HCT116 (cell line): Measurements from ENCODE around the gene COL5A3. TPM values are rescaled to one million over a fixed set of nuclear protein-coding genes. Genes with fewer than 3 reads are reported as not detected.

Source experiments
- ATAC-seq: fragments of 200-7000 bp; cut with Tn5 transposase; 2 replicates; pipeline ENCODE4 v1.9.1; 2020; ENCODE audit warnings: mild to moderate bottlenecking, moderate library complexity
- BruUV-seq: library from RNA; stranded (reverse); fragments of 400-500 nt; replicated peaks from 2 replicates; lab custom pipeline; 2021; lab: Mats Ljungman, UMichigan
- CTCF ChIA-PET: fragments of 300-600 bp; sonication (Branson Sonifier 250); formaldehyde crosslinking; loops from one replicate; lab custom pipeline; 2021; ENCODE audit warnings: antibody characterized with exemption; lab: Charles Lee
- POLR2A ChIA-PET: fragments of 300-600, 350-600 bp; sonication (Branson Sonifier 250); formaldehyde crosslinking; loops from one replicate; lab custom pipeline; 2021; ENCODE audit warnings: antibody characterized with exemption; lab: Charles Lee
- RAD21 ChIA-PET, 2 experiments: fragments of 300-600 bp; sonication (Branson Sonifier 250); formaldehyde crosslinking; loops; one replicate each; lab custom pipeline; 2023; ENCODE audit warnings: low total read pairs in 2 of 2; ENCODE audit not compliant: uncharacterized antibody in 2 of 2, unreplicated experiment in 2 of 2, low non-redundant PET in 1 of 2; lab: Charles Lee
- DNase-seq: peaks from one replicate; pipeline ENCODE4 v3.0.0-alpha.2; 2010; ENCODE audit warnings: low read depth, low spot score
- H2AFZ ChIP-seq: fragments of 200-600 bp; shearing (Covaris generic), sonication (generic); 2 replicates; pipeline ENCODE4 v1.6.1; 2017; ENCODE audit warnings: low read depth, mixed run types, mixed read lengths, antibody characterized with exemption, low read length; ENCODE audit not compliant: poor library complexity, severe bottlenecking
- H3K27ac ChIP-seq: 2 replicates; pipeline ENCODE4 v1.5.1; 2012; ENCODE audit warnings: low read depth, low read length
- H3K27me3 ChIP-seq: fragments of 200-600 bp; sonication (generic); 2 replicates; pipeline ENCODE4 v1.6.1; 2016; ENCODE audit warnings: mixed run types, low read length, mixed read lengths; ENCODE audit not compliant: insufficient read depth
- H3K36me3 ChIP-seq, 2 experiments: fragments of 200-500 bp in 1 of 2; fragments of 200-600 bp in 1 of 2; sonication (Bioruptor generic) in 1 of 2; sonication (generic) in 1 of 2; 2 replicates each; pipeline versions ENCODE4 v1.5.1 to v1.6.1; 2014 to 2016; ENCODE audit warnings: low read length in 2 of 2, inconsistent platforms in 1 of 2, mixed read lengths in 1 of 2, mixed run types in 1 of 2; ENCODE audit not compliant: insufficient read depth in 2 of 2, control insufficient read depth in 1 of 2
- H3K4me1 ChIP-seq, 2 experiments: fragments of 200-600 bp in 1 of 2; sonication (generic) in 1 of 2; 2 replicates each; pipeline versions ENCODE4 v1.5.1 to v1.6.1; 2012 to 2017; ENCODE audit warnings: low read length in 2 of 2, inconsistent platforms in 1 of 2, mild to moderate bottlenecking in 1 of 2, mixed read lengths in 1 of 2, mixed run types in 1 of 2, moderate library complexity in 1 of 2; ENCODE audit not compliant: insufficient read depth in 2 of 2, control insufficient read depth in 1 of 2
- H3K4me2 ChIP-seq: fragments of 200-600 bp; sonication (generic); 2 replicates; pipeline ENCODE4 v1.6.1; 2017; ENCODE audit warnings: mixed run types, low read length, mixed read lengths
- H3K4me3 ChIP-seq, 2 experiments: fragments of 200-600 bp in 1 of 2; sonication (generic) in 1 of 2; replicated peaks in 1 of 2; 2 replicates each; pipeline ENCODE4 v1.5.1; 2011 to 2016; ENCODE audit warnings: low read length in 2 of 2, control low read depth in 1 of 2, low read depth in 1 of 2, mild to moderate bottlenecking in 1 of 2, mixed read lengths in 1 of 2, mixed run types in 1 of 2
- H3K79me2 ChIP-seq: fragments of 200-600 bp; sonication (generic); 2 replicates; pipeline ENCODE4 v1.6.1; 2017; ENCODE audit warnings: mild to moderate bottlenecking, mixed run types, low read length, moderate library complexity, mixed read lengths; ENCODE audit not compliant: insufficient read depth
- H3K9ac ChIP-seq: fragments of 200-600 bp; sonication (generic); 2 replicates; pipeline ENCODE4 v1.6.1; 2016; ENCODE audit warnings: low read length, mixed read lengths
- H3K9me2 ChIP-seq: fragments of 200-600 bp; sonication (generic), shearing (Covaris generic); 2 replicates; pipeline ENCODE4 v1.6.1; 2017; ENCODE audit warnings: mixed run types, mild to moderate bottlenecking, moderate library complexity; ENCODE audit not compliant: insufficient read depth
- H3K9me3 ChIP-seq, 2 experiments: fragments of 200-500 bp in 1 of 2; fragments of 200-600 bp in 1 of 2; sonication (Bioruptor generic) in 1 of 2; sonication (generic) in 1 of 2; 2 replicates each; pipeline ENCODE4 v1.6.1; 2014 to 2017; ENCODE audit warnings: low read length in 2 of 2, mixed read lengths in 2 of 2, inconsistent platforms in 1 of 2, low read depth in 1 of 2, mild to moderate bottlenecking in 1 of 2, mixed run types in 1 of 2, moderate library complexity in 1 of 2; ENCODE audit not compliant: control insufficient read depth in 1 of 2, insufficient read depth in 1 of 2
- H4K20me1 ChIP-seq: fragments of 200-600 bp; sonication (generic), shearing (Covaris generic); 2 replicates; pipeline ENCODE4 v1.6.1; 2017; ENCODE audit warnings: mixed run types, mild to moderate bottlenecking, moderate library complexity; ENCODE audit not compliant: insufficient read depth
- CBX3 ChIP-seq: IDR thresholded peaks from 2 replicates; pipeline ENCODE4 v1.6.1; 2012; ENCODE audit warnings: low read depth
- CEBPB ChIP-seq: IDR thresholded peaks from 2 replicates; pipeline ENCODE4 v1.6.1; 2012; ENCODE audit warnings: low read depth
- EGR1 ChIP-seq: IDR thresholded peaks from 2 replicates; pipeline ENCODE4 v1.6.1; 2012; ENCODE audit warnings: low read depth
- ELF1 ChIP-seq: IDR thresholded peaks from 2 replicates; pipeline ENCODE4 v1.6.1; 2012; ENCODE audit warnings: low read depth, borderline replicate concordance
- EZH2 ChIP-seq: fragments of 200-600 bp; sonication (generic); IDR thresholded peaks from 2 replicates; pipeline ENCODE4 v1.6.1; 2017; ENCODE audit warnings: antibody characterized with exemption, mixed run types
- EZH2phosphoT487 ChIP-seq: fragments of 200-600 bp; IDR thresholded peaks from 2 replicates; pipeline ENCODE4 v1.6.1; 2018; ENCODE audit warnings: antibody characterized with exemption, borderline replicate concordance
- JUND ChIP-seq: IDR thresholded peaks from 2 replicates; pipeline ENCODE4 v1.6.1; 2012
- POLR2AphosphoS5 ChIP-seq: IDR thresholded peaks from 2 replicates; pipeline ENCODE4 v1.6.1; 2011; ENCODE audit warnings: mild to moderate bottlenecking, low read depth, low read length, moderate library complexity
- SIN3A ChIP-seq: IDR thresholded peaks from 2 replicates; pipeline ENCODE4 v1.6.1; 2012; ENCODE audit warnings: low read depth
- SP1 ChIP-seq: IDR thresholded peaks from 2 replicates; pipeline ENCODE4 v1.6.1; 2012; ENCODE audit warnings: low read depth
- SRF ChIP-seq: IDR thresholded peaks from 2 replicates; pipeline ENCODE4 v1.6.1; 2012; ENCODE audit warnings: low read depth
- ZFX ChIP-seq: fragments of 450-650 bp; IDR thresholded peaks from 2 replicates; pipeline ENCODE4 v1.6.1; 2017
- ZNF274 ChIP-seq: fragments of 200-500 bp; sonication (Bioruptor generic); IDR thresholded peaks from 2 replicates; pipeline ENCODE4 v1.6.1; 2014; ENCODE audit warnings: mild to moderate bottlenecking, low read depth, low read length, inconsistent platforms
- intact Hi-C: fragments of 100-400 bp; cut with micrococcal nuclease; formaldehyde crosslinking; loops from 2 replicates; pipeline ENCODE4 v1.10.0; 2022
- total RNA-seq: library from RNA; stranded (reverse); gene quantifications from one replicate; pipeline ENCODE4 v1.2.1, GENCODE V29; 2021; ENCODE audit not compliant: unreplicated experiment
- TF ChIP-seq, protein P1 (sequence below): IDR thresholded peaks from 2 replicates; pipeline ENCODE4 v1.6.1; 2012; ENCODE audit warnings: low read depth
- TF ChIP-seq, protein P2 (sequence below): IDR thresholded peaks from 2 replicates; pipeline ENCODE4 v1.6.1; 2011; ENCODE audit warnings: mild to moderate bottlenecking, low read length, moderate library complexity; ENCODE audit not compliant: insufficient replicate concordance; ENCODE audit errors: extremely low read depth

Gene COL5A3
- total RNA-seq, 1 experiment from 2014 or later = 0.15 TPM

DNA sequence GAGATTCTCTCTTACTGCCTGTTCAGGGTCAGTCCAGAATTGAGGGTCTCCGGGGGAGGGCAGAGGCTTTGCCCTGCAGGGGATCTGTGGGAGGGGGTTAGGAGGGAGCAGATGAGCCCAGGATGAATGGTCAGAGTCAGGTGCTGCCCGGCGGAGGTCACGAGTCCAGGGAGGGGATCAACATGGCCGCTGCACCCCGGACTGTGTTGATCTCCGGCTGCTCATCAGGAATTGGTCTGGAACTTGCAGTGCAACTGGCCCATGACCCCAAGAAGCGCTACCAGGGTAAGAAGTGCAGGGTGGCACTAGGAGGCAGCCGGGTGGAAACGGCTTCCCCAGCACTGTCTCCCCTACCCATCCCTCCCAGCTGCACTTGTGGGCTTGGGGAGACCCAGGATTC lies 3.0 kb upstream of the COL5A3 start, which contains the start of gene RDH8:
Gene RDH8 (plus strand): TSS at position 168 of the 400 bp plus-strand sequence. CDS start 15 bp downstream, at position 183.
- Histone ChIP-seq H3K4me2 (no peak within 1 kb of the TSS), H3K9me3 (no peaks in the 10 kb centered on the region), H4K20me1 (no peaks in the 10 kb centered on the region), H3K4me3 (no peak within 1 kb of the TSS), H3K27ac (no peak within 1 kb of the TSS), H3K27me3 (peaks cover 48% of the 10 kb centered on the region), H3K9ac (no peak within 1 kb of the TSS), H3K79me2 (no peaks in the 10 kb centered on the region), H2AFZ (no peak within 1 kb of the TSS), H3K4me1 (peaks cover 2 to 29% of the 10 kb centered on the region in 2 experiments; a peak in 3 of 4 replicates), H3K9me2 (no peaks in the 10 kb centered on the region), H3K36me3 (no peaks in the 10 kb centered on the region)
- ChIA-PET CTCF (interaction anchor here (1.8 kb wide), 1 partner anchor 14 kb away, joined by 6 read pairs; no protein-coding TSS in a partner anchor), POLR2A (no interaction called here), RAD21 (no interaction called here)
- TF ChIP-seq EZH2 (no peak), EGR1 (no peak)
- intact Hi-C loops = no loop called here
- no TSS peak for BruUV-seq
- no peak for ATAC-seq
- DNase-seq = no peak

DNA sequence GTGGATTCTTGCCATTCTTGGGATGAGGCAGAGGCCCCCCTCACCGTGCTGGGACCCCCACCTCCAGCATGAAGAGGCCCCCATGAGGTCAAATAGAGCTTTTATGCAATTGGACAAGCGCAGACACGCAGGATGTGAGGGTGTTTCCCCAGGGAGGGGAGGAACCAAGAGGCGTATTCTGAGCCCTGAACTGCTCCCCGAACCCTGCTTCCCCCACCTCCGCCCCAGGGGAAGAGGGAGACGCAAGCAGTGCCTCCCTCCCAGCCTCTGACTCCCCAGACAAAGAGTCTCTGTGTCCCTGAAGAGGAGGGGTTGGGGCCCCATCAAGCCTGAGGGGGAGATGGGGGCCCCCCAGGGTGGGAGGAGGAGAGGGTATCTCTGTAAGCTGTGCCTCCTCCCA lies 1.7 kb upstream of the COL5A3 start:
- ChIA-PET POLR2A (no interaction called here), RAD21 (no interaction called here), CTCF (no interaction called here)
- Histone ChIP-seq H2AFZ (no peak overlapping the region), H3K4me1 (peaks cover 0 to 23% of the 10 kb centered on the region in 2 experiments; a peak in 2 of 4 replicates), H4K20me1 (no peaks in the 10 kb centered on the region)
- DNase-seq = no peak
- no peak for TF ChIP-seq CBX3
- TF ChIP-seq JUND = no peak
- TF ChIP-seq SP1 = no peak
- no peak for TF ChIP-seq ELF1
- TF ChIP-seq, protein P1, sequence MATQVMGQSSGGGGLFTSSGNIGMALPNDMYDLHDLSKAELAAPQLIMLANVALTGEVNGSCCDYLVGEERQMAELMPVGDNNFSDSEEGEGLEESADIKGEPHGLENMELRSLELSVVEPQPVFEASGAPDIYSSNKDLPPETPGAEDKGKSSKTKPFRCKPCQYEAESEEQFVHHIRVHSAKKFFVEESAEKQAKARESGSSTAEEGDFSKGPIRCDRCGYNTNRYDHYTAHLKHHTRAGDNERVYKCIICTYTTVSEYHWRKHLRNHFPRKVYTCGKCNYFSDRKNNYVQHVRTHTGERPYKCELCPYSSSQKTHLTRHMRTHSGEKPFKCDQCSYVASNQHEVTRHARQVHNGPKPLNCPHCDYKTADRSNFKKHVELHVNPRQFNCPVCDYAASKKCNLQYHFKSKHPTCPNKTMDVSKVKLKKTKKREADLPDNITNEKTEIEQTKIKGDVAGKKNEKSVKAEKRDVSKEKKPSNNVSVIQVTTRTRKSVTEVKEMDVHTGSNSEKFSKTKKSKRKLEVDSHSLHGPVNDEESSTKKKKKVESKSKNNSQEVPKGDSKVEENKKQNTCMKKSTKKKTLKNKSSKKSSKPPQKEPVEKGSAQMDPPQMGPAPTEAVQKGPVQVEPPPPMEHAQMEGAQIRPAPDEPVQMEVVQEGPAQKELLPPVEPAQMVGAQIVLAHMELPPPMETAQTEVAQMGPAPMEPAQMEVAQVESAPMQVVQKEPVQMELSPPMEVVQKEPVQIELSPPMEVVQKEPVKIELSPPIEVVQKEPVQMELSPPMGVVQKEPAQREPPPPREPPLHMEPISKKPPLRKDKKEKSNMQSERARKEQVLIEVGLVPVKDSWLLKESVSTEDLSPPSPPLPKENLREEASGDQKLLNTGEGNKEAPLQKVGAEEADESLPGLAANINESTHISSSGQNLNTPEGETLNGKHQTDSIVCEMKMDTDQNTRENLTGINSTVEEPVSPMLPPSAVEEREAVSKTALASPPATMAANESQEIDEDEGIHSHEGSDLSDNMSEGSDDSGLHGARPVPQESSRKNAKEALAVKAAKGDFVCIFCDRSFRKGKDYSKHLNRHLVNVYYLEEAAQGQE = no peak
- TF ChIP-seq ZNF274 = no peak
- no peak for TF ChIP-seq EZH2
- TF ChIP-seq EZH2phosphoT487 = no peak
- TF ChIP-seq EGR1 = no peak
- TF ChIP-seq, protein P2, sequence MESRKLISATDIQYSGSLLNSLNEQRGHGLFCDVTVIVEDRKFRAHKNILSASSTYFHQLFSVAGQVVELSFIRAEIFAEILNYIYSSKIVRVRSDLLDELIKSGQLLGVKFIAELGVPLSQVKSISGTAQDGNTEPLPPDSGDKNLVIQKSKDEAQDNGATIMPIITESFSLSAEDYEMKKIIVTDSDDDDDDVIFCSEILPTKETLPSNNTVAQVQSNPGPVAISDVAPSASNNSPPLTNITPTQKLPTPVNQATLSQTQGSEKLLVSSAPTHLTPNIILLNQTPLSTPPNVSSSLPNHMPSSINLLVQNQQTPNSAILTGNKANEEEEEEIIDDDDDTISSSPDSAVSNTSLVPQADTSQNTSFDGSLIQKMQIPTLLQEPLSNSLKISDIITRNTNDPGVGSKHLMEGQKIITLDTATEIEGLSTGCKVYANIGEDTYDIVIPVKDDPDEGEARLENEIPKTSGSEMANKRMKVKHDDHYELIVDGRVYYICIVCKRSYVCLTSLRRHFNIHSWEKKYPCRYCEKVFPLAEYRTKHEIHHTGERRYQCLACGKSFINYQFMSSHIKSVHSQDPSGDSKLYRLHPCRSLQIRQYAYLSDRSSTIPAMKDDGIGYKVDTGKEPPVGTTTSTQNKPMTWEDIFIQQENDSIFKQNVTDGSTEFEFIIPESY = no peak
- TF ChIP-seq CEBPB = no peak
- no peak for TF ChIP-seq SRF
- TF ChIP-seq ZFX = no peak
- no peak for TF ChIP-seq POLR2AphosphoS5
- TF ChIP-seq SIN3A = no peak
- TF ChIP-seq, all 23 proteins: peak for 0
- H3K4me3 ChIP-seq = no peak overlapping the region
- no peak overlapping the region for H3K9ac ChIP-seq
- no peak overlapping the region for H3K27ac ChIP-seq
- no peak for ATAC-seq
- H3K9me2 ChIP-seq = no peaks in the 10 kb centered on the region
- H3K27me3 ChIP-seq = peaks cover 51% of the 10 kb centered on the region
- no TSS peak for BruUV-seq
- H3K9me3 ChIP-seq = no peaks in the 10 kb centered on the region
- intact Hi-C loops = no loop called here
- H3K4me2 ChIP-seq = no peak overlapping the region
- no peaks in the 10 kb centered on the region for H3K36me3 ChIP-seq
- no peaks in the 10 kb centered on the region for H3K79me2 ChIP-seq
